Keratinocyte (primary cell): ENCODE data around the gene PDIA6.

Source experiments
- EZH2 ChIP-seq: IDR thresholded peaks from one replicate; pipeline ENCODE4 v1.6.1; 2012; ENCODE audit warnings: inconsistent platforms, mild to moderate bottlenecking, low read length, moderate library complexity
- TF ChIP-seq, protein P1 (sequence below), 3 experiments: IDR thresholded peaks in 1 of 3; conservative IDR thresholded peaks in 1 of 3; optimal IDR thresholded peaks in 1 of 3; 2 replicates in 2 of 3; 3 replicates in 1 of 3; pipeline versions ENCODE3 to v1.5.1; 2011; ENCODE audit warnings: low read length in 3 of 3, mild to moderate bottlenecking in 3 of 3, moderate library complexity in 2 of 3, control low read depth in 1 of 3, inconsistent platforms in 1 of 3; ENCODE audit not compliant: insufficient read depth in 2 of 3; ENCODE audit errors: extremely low read depth in 1 of 3

- TF ChIP-seq EZH2, result no peak
- TF ChIP-seq, protein P1, sequence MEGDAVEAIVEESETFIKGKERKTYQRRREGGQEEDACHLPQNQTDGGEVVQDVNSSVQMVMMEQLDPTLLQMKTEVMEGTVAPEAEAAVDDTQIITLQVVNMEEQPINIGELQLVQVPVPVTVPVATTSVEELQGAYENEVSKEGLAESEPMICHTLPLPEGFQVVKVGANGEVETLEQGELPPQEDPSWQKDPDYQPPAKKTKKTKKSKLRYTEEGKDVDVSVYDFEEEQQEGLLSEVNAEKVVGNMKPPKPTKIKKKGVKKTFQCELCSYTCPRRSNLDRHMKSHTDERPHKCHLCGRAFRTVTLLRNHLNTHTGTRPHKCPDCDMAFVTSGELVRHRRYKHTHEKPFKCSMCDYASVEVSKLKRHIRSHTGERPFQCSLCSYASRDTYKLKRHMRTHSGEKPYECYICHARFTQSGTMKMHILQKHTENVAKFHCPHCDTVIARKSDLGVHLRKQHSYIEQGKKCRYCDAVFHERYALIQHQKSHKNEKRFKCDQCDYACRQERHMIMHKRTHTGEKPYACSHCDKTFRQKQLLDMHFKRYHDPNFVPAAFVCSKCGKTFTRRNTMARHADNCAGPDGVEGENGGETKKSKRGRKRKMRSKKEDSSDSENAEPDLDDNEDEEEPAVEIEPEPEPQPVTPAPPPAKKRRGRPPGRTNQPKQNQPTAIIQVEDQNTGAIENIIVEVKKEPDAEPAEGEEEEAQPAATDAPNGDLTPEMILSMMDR (optimal IDR thresholded peaks at IDR 0.05 in 1 of 3, IDR thresholded peaks at IDR 0.05 in 1 of 3, conservative IDR thresholded peaks at IDR 0.05 in 1 of 3; ENCODE audit: extremely low read depth in 1 of 3, insufficient read depth in 2 of 3, low read length in 3 of 3), result no peak
Measured at GRCh38 chr2:10779776-10780490, 32.7 kb downstream of the PDIA6 start.
